ENCODE data around the gene ABHD15. TPM values are rescaled to one million over a fixed set of nuclear protein-coding genes. Genes with fewer than 3 reads are reported as not detected.

Gene ABHD15
- total RNA-seq, 1 donor from 2014 or later, result 5.2 TPM

- Histone ChIP-seq H3K9me3 (ENCODE audit: control insufficient read depth in 3 of 3, low read length in 3 of 3) (no peaks in the 10 kb centered on the region), H3K9ac (ENCODE audit: low read depth in 1 of 3, low read length in 3 of 3) (peak within 1 kb of the TSS; percentile 79 to 91 (median 90)), H3K4me3 (ENCODE audit: low read length in 3 of 3) (peak within 1 kb of the TSS; percentile 81 to 88 (median 88)), H3K36me3 (ENCODE audit: control insufficient read depth in 3 of 3, insufficient read depth in 3 of 3, low read length in 3 of 3) (no peaks in the 10 kb centered on the region), H3K27me3 (ENCODE audit: control insufficient read depth in 3 of 3, insufficient read depth in 3 of 3, low read length in 3 of 3) (no peaks in the 10 kb centered on the region), H3K4me1 (ENCODE audit: control insufficient read depth in 3 of 3, insufficient read depth in 3 of 3, low read length in 3 of 3) (peaks cover 71 to 83% (median 76%) of the 10 kb centered on the region in 3 donors), H3K27ac (ENCODE audit: low read depth, low read length) (peak within 1 kb of the TSS; percentile 77)
Measured at GRCh38 chr17:29589524-29590410, 22.9 kb upstream of the ABHD15 start, which contains the start of gene GIT1. Gene GIT1 (minus strand): TSS chr17:29589648. CDS start chr17:29589378, 270 bp downstream.

- H3K27ac ChIP-seq (ENCODE audit: low read depth, low read length), result peak overlapping the region; percentile 77
- H3K4me3 ChIP-seq (ENCODE audit: low read length in 3 of 3), result peak overlapping the region; percentile 81 to 88 (median 87)
- no peaks in the 10 kb centered on the region for H3K27me3 ChIP-seq (ENCODE audit: control insufficient read depth in 3 of 3, insufficient read depth in 3 of 3, low read length in 3 of 3)
- H3K4me1 ChIP-seq (ENCODE audit: control insufficient read depth in 3 of 3, insufficient read depth in 3 of 3, low read length in 3 of 3), result peaks cover 72 to 83% (median 79%) of the 10 kb centered on the region in 3 donors
- H3K9me3 ChIP-seq (ENCODE audit: control insufficient read depth in 3 of 3, low read length in 3 of 3), result no peaks in the 10 kb centered on the region
- H3K36me3 ChIP-seq (ENCODE audit: control insufficient read depth in 3 of 3, insufficient read depth in 3 of 3, low read length in 3 of 3), result no peaks in the 10 kb centered on the region
- peak overlapping the region; percentile 79 to 91 (median 88) for H3K9ac ChIP-seq (ENCODE audit: low read depth in 1 of 3, low read length in 3 of 3)
Measured at GRCh38 chr17:29588562-29589411, 21.9 kb upstream of the ABHD15 start.

GRCh38 chr17:29588017-29588561, 21.3 kb upstream of the ABHD15 start:
- Histone ChIP-seq H3K9ac (ENCODE audit: low read depth in 1 of 3, low read length in 3 of 3) (peak overlapping the region; percentile 79 to 91 (median 88)), H3K9me3 (ENCODE audit: control insufficient read depth in 3 of 3, low read length in 3 of 3) (no peaks in the 10 kb centered on the region), H3K4me3 (ENCODE audit: low read length in 3 of 3) (peak overlapping the region; percentile 81 to 88 (median 87)), H3K36me3 (ENCODE audit: control insufficient read depth in 3 of 3, insufficient read depth in 3 of 3, low read length in 3 of 3) (peaks cover 0 to under 1% (median 0%) of the 10 kb centered on the region in 3 donors), H3K4me1 (ENCODE audit: control insufficient read depth in 3 of 3, insufficient read depth in 3 of 3, low read length in 3 of 3) (peaks cover 78 to 87% (median 85%) of the 10 kb centered on the region in 3 donors), H3K27ac (ENCODE audit: low read depth, low read length) (peak overlapping the region; percentile 77), H3K27me3 (ENCODE audit: control insufficient read depth in 3 of 3, insufficient read depth in 3 of 3, low read length in 3 of 3) (no peaks in the 10 kb centered on the region)

GRCh38 chr17:29587591-29587990, 20.8 kb upstream of the ABHD15 start:
- Histone ChIP-seq H3K9me3 (ENCODE audit: control insufficient read depth in 3 of 3, low read length in 3 of 3) (no peaks in the 10 kb centered on the region), H3K4me3 (ENCODE audit: low read length in 3 of 3) (peak overlapping the region; percentile 51 to 88 (median 87)), H3K36me3 (ENCODE audit: control insufficient read depth in 3 of 3, insufficient read depth in 3 of 3, low read length in 3 of 3) (peaks cover 0 to 5% (median 0%) of the 10 kb centered on the region in 3 donors), H3K27me3 (ENCODE audit: control insufficient read depth in 3 of 3, insufficient read depth in 3 of 3, low read length in 3 of 3) (no peaks in the 10 kb centered on the region), H3K4me1 (ENCODE audit: control insufficient read depth in 3 of 3, insufficient read depth in 3 of 3, low read length in 3 of 3) (peaks cover 80 to 89% (median 86%) of the 10 kb centered on the region in 3 donors), H3K9ac (ENCODE audit: low read depth in 1 of 3, low read length in 3 of 3) (peak overlapping the region in 2 of 3 donors; percentile 79 to 88), H3K27ac (ENCODE audit: low read depth, low read length) (peak overlapping the region; percentile 77)

GRCh38 chr17:29586676-29587469, 20.0 kb upstream of the ABHD15 start:
- peaks cover 78 to 86% (median 83%) of the 10 kb centered on the region in 3 donors for H3K4me1 ChIP-seq (ENCODE audit: control insufficient read depth in 3 of 3, insufficient read depth in 3 of 3, low read length in 3 of 3)
- H3K9ac ChIP-seq (ENCODE audit: low read depth in 1 of 3, low read length in 3 of 3), result peak overlapping the region; percentile 35 to 88 (median 79)
- no peak overlapping the region for H3K27ac ChIP-seq (ENCODE audit: low read depth, low read length)
- H3K36me3 ChIP-seq (ENCODE audit: control insufficient read depth in 3 of 3, insufficient read depth in 3 of 3, low read length in 3 of 3), result peaks cover 3 to 12% (median 5%) of the 10 kb centered on the region in 3 donors
- H3K9me3 ChIP-seq (ENCODE audit: control insufficient read depth in 3 of 3, low read length in 3 of 3), result no peaks in the 10 kb centered on the region
- peak overlapping the region; percentile 37 to 88 (median 51) for H3K4me3 ChIP-seq (ENCODE audit: low read length in 3 of 3)
- H3K27me3 ChIP-seq (ENCODE audit: control insufficient read depth in 3 of 3, insufficient read depth in 3 of 3, low read length in 3 of 3), result no peaks in the 10 kb centered on the region

GRCh38 chr17:29585080-29585751, 18.4 kb upstream of the ABHD15 start:
- peaks cover 5 to 18% (median 13%) of the 10 kb centered on the region in 3 donors for H3K36me3 ChIP-seq (ENCODE audit: control insufficient read depth in 3 of 3, insufficient read depth in 3 of 3, low read length in 3 of 3)
- peak overlapping the region; percentile 56 for H3K27ac ChIP-seq (ENCODE audit: low read depth, low read length)
- H3K9me3 ChIP-seq (ENCODE audit: control insufficient read depth in 3 of 3, low read length in 3 of 3), result no peaks in the 10 kb centered on the region
- H3K27me3 ChIP-seq (ENCODE audit: control insufficient read depth in 3 of 3, insufficient read depth in 3 of 3, low read length in 3 of 3), result no peaks in the 10 kb centered on the region
- H3K9ac ChIP-seq (ENCODE audit: low read depth in 1 of 3, low read length in 3 of 3), result peak overlapping the region; percentile 12 to 70 (median 47)
- peaks cover 65 to 83% (median 72%) of the 10 kb centered on the region in 3 donors for H3K4me1 ChIP-seq (ENCODE audit: control insufficient read depth in 3 of 3, insufficient read depth in 3 of 3, low read length in 3 of 3)
- peak overlapping the region; percentile 18 to 64 (median 62) for H3K4me3 ChIP-seq (ENCODE audit: low read length in 3 of 3)

- Histone ChIP-seq H3K4me1 (ENCODE audit: control insufficient read depth in 3 of 3, insufficient read depth in 3 of 3, low read length in 3 of 3) (peaks cover 60 to 83% (median 70%) of the 10 kb centered on the region in 3 donors), H3K4me3 (ENCODE audit: low read length in 3 of 3) (peak overlapping the region in 2 of 3 donors; percentile 0 to 18), H3K27me3 (ENCODE audit: control insufficient read depth in 3 of 3, insufficient read depth in 3 of 3, low read length in 3 of 3) (no peaks in the 10 kb centered on the region), H3K9ac (ENCODE audit: low read depth in 1 of 3, low read length in 3 of 3) (peak overlapping the region; percentile 12 to 54 (median 33)), H3K9me3 (ENCODE audit: control insufficient read depth in 3 of 3, low read length in 3 of 3) (no peaks in the 10 kb centered on the region), H3K36me3 (ENCODE audit: control insufficient read depth in 3 of 3, insufficient read depth in 3 of 3, low read length in 3 of 3) (peaks cover 12 to 21% (median 18%) of the 10 kb centered on the region in 3 donors), H3K27ac (ENCODE audit: low read depth, low read length) (peak overlapping the region; percentile 56)
Measured at GRCh38 chr17:29584452-29585079, 17.7 kb upstream of the ABHD15 start.

All from skeletal muscle tissue (tissue), 4 donors.